ENCODE data around the gene SYPL2.
A peak's percentile ranks its signal among the peaks of the same experiment; 100 is the strongest.
"Not testable (repeated sequence)": the region's sequence is repeated elsewhere in the genome, so short reads cannot be mapped to it uniquely, and the experiment has no call there.

The SYPL2 gene

GRCh38 chr1:109472779-109473178, 6.4 kb downstream of the SYPL2 start:
- DNase-seq, result no peak

DNA sequence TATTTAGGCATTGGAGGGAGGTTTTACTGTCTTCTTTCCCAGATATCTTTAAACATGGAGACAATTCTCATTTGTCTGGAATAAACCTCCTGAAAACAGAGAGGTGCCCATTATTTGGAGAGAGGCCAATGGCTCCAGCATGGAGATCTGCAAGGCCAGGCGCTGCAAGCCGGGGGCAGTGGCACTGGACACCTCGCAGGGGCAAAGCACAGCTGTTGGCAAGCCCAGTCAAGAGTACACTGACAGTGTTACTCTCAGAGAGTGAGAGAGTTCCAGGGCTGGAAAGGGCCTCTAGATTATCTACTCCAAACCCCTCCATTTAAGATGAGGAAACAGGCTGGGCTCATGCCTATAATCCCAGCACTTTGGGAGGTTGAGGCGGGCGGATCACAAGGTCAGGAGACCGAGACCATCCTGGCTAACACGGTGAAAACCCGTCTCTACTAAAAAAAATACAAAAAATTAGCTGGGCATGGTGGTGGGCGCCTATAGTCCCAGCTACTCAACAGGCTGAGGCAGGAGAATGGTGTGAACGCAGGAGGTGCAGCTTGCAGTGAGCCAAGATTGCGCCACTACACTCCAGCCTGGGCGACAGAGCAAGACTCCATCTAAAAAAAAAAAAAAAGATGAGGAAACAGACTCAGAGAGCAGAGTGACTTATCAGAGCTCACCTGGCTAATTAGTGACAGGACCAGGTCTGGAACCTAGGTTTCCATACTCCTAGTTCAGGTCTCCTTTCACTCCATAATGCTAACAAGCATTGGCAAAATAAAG, 7.1 kb downstream of the SYPL2 start:
- DNase-seq, result not testable (repeated sequence)

DNA sequence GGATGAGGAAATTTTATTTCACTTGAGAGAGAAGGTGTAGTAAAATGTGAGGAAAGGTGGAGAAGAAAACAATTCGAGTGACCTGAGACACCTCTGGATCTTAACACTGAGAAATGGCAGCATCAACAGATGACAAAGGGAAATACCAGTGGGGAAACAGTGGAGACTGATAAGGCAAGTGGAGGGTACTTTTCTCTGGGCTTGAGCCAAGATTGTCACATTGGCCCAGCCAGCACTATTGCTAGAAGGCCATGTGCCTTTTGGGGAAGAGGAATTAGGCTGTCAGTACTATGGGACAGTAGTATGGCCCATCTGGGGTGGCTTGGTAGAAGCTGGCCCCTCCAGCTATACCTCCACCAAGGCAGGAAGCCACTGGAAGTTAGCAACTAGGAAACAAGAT, 8.4 kb downstream of the SYPL2 start:
- DNase-seq, result no peak

- DNase-seq, result no peak
These were observed 8.9 kb downstream of the SYPL2 start for GRCh38 chr1:109475261-109475660.

- DNase-seq, result no peak
These were observed 10.5 kb downstream of the SYPL2 start for GRCh38 chr1:109476825-109477224.

DNA sequence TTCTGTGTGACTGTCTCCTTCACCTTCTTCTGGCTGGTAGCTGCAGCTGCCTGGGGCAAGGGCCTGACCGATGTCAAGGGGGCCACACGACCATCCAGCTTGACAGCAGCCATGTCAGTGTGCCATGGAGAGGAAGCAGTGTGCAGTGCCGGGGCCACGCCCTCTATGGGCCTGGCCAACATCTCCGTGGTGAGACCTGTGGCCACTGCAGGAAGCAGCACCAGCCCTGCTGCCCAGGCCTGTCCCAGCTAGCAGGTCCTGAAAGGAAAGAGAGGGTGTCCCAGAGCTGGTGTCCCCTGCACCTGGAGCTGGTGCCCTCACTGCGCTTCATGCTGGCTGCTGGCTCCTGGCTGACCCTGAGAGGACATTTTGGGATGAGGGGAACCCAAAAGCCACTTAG, 11.5 kb downstream of the SYPL2 start:
- DNase-seq, result no peak

GRCh38 chr1:109478806-109479205, 12.5 kb downstream of the SYPL2 start:
- DNase-seq, result no peak

DNA sequence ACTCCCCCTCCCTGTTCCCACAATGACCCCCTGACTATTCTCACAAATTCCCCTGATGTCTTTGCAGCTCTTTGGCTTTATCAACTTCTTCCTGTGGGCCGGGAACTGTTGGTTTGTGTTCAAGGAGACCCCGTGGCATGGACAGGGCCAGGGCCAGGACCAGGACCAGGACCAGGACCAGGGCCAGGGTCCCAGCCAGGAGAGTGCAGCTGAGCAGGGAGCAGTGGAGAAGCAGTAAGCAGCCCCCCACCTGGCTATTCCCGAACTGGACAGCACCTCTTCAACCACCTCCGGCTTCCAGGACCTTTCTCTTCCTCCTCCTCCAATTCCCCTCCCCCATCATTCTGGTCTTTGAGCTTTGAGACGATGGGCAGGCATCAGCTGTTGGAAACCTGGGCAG, 13.0 kb downstream of the SYPL2 start:
- DNase-seq, result no peak

- no peak for DNase-seq
These were observed 13.6 kb downstream of the SYPL2 start for GRCh38 chr1:109479901-109480300.

- no peak for DNase-seq
These were observed 15.3 kb downstream of the SYPL2 start for GRCh38 chr1:109481646-109482045.

- DNase-seq, result no peak
These were observed 15.9 kb downstream of the SYPL2 start for GRCh38 chr1:109482242-109482641.

DNA sequence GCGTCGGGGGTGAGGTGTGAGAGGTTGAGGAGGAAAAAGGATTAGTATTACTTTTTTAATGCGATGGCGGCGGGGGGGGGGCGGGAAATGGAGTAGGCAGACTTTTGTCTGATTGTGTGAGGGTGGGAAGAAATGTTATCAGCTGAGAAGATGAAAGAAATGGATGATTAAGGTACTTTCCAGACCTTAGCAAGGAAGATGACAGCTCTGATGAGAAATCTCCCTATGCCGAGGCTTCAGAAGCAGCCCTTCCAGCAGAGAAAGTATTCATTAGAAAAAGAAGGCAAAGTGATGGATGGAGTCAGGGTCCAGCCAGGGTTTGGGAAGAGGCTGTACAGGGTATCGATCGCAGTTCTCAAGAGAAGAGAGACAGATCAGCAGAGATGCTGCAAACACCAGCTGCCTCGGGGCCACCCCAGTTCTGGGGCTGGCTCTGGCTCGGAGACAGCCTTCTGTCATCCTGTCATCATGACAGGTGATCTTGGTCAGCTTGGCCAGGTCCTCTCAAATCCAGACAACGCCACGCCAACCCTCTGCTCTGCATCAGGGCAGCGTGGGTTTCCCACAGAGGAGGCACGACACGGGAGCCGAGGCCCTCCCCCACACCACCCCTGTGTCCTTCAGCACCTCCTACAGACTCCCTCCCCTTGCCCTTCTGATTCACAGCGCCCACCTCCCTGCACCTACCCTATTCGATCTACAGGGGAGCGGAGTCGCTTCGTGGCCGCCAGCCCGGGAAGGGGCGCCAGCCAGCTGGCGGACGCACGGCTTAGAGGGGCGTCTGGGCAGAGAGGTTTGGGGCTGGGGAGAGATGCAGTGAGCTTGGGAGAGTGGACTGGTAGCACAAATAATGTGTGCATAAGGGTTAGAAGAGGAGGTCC, 16.7 kb downstream of the SYPL2 start:
- DNase-seq, result peak; percentile 35

GRCh38 chr1:109483672-109484518, 17.5 kb downstream of the SYPL2 start, which contains the start of gene ATXN7L2:
Gene ATXN7L2 (plus strand): TSS chr1:109483905. CDS start chr1:109483954, 49 bp downstream.
- DNase-seq, result peak; percentile 85

- no peak for DNase-seq
These were observed 18.2 kb downstream of the SYPL2 start for GRCh38 chr1:109484519-109484975.

DNA sequence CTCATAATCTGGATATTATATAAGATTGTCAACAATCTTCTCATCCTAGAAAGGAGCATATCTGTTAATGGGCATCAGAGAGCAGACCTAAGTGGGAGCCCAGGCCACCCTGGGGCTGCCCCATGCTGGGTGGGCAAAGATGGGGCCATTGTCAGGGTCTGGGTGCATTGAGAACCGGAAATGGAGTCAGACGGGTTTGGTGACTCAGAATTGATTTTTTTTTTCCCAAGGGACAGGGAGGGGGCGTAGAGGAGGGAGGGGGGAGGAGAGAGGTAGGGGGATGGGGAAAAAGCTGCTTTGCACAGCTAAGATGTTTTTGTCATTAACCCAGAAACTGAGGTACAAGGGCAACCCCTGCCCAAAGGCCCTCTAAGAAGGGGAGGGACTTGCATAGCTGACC, 18.7 kb downstream of the SYPL2 start:
- no peak for DNase-seq

DNA sequence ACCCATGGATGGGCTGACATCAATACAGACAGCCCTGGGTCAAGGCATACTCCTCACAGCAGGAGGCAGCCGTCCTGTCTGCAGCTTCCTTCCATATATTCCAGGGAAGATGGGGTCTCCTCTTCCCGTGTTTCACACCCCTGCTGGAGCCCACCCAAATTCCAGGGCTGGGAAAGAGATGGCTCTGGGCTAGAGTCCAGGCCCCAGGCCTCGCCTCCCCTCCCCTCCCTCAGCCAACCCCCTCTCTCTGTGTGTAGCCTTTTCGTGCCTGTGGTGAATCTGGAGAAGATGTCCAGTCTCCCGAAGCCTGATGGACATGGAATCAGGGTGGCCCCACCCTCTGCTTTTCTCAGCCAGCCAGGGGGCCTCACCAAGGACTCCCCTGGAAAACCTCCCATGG, 20.9 kb downstream of the SYPL2 start:
- no peak for DNase-seq

- no peak for DNase-seq
These were observed 21.9 kb downstream of the SYPL2 start for GRCh38 chr1:109488201-109488600.

DNA sequence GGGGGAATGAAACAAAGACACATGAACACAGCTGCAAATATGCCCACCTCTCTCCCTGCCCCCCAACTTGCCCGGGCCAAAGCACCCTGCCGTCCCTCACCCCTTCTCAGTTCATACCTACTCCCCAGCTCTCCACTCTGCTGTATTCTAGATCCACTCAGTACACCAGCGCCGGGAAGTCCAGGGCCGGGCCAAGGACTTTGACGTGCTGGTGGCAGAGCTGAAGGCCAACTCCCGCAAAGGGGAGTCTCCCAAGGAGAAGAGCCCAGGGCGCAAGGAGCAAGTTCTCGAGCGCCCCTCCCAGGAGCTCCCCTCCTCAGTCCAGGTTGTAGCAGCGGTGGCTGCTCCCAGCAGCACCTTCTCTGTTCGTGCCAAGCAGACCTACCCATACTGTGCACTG, 22.4 kb downstream of the SYPL2 start:
- no peak for DNase-seq

- DNase-seq, result no peak
These were observed 23.9 kb downstream of the SYPL2 start for GRCh38 chr1:109490029-109490933.

DNA sequence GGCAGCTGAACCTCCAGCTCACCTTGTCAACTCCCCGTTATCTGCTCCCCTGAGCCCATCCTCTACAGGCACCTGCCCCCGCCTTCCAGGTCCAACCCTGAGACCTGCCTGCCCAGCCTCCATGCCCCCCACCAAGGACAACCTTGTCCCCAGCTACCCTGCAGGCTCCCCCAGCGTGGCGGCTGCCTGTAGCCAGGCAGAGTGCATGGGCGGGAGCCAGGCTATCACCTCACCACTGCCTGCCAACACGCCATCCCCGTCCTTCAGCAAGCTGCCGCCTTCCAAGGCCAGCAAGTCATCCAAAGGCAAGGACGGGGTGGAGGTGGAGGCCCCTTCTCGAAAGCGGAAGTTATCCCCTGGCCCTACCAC, 24.6 kb downstream of the SYPL2 start:
- no peak for DNase-seq

DNA sequence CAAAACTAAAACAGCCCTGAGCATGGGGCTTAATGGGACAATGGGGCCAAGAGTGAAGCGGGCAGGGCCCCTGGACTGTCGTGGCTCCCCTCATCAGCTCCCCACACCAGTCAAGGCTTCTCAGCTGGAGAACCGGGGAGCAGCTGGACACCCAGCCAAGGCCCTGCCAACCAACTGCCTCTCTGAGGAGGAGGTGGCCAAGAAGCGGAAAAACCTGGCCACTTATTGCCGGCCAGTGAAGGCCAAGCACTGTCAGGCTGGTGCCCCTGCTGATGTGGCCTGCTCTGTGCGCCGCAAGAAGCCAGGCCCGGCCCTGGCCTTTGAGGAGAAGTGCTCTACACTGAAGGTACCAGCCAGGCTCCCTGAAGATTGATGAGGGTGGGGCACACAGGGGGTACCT, 25.0 kb downstream of the SYPL2 start:
- DNase-seq, result no peak

GRCh38 chr1:109492779-109493178, 26.4 kb downstream of the SYPL2 start:
- DNase-seq, result no peak

Measured in activated gamma-delta T cell (primary cell).